ENCODE measurements around the gene AGPAT4. TPM values are rescaled to one million over a fixed set of nuclear protein-coding genes. Genes with fewer than 3 reads are reported as not detected.

The AGPAT4 gene
- total RNA-seq, 1 experiment from 2014 or later = 10.1 TPM

GRCh38 chr6:161161121-161161520 is 112.7 kb downstream of the AGPAT4 start:
- no peaks in the 10 kb centered on the region for H3K4me1 ChIP-seq (ENCODE audit: insufficient read depth, low read length, poor library complexity, severe bottlenecking)
- POLR2A ChIA-PET (ENCODE audit: low non-redundant PET) = no interaction called here
- no TSS peak for BruUV-seq (replicated peaks)
- no peaks in the 10 kb centered on the region for H3K9me3 ChIP-seq (ENCODE audit: low read depth, low read length, poor library complexity, severe bottlenecking)
- DNase-seq (ENCODE audit: low spot score) = no peak
- CTCF ChIA-PET = no interaction called here
- H3K36me3 ChIP-seq (ENCODE audit: insufficient read depth, low read length, poor library complexity, severe bottlenecking) = no peaks in the 10 kb centered on the region
- TF ChIP-seq EZH2 (IDR thresholded peaks at IDR 0.05; ENCODE audit: borderline replicate concordance, low read depth, low read length, poor library complexity, severe bottlenecking) (no peak), CTCF (conservative IDR thresholded peaks at IDR 0.05; ENCODE audit: low read depth, low read length) (no peak)
- no peaks in the 10 kb centered on the region for H3K27me3 ChIP-seq (replicated peaks; ENCODE audit: insufficient read depth, low read depth, low read length, poor library complexity)
- H3K4me3 ChIP-seq (ENCODE audit: low read depth, low read length, poor library complexity, severe bottlenecking) = no peak overlapping the region
- no peak overlapping the region for H3K27ac ChIP-seq (ENCODE audit: low read depth, low read length, poor library complexity, severe bottlenecking)
- intact Hi-C loops (cut with micrococcal nuclease; ENCODE audit: unreplicated experiment) = no loop called here

DNA sequence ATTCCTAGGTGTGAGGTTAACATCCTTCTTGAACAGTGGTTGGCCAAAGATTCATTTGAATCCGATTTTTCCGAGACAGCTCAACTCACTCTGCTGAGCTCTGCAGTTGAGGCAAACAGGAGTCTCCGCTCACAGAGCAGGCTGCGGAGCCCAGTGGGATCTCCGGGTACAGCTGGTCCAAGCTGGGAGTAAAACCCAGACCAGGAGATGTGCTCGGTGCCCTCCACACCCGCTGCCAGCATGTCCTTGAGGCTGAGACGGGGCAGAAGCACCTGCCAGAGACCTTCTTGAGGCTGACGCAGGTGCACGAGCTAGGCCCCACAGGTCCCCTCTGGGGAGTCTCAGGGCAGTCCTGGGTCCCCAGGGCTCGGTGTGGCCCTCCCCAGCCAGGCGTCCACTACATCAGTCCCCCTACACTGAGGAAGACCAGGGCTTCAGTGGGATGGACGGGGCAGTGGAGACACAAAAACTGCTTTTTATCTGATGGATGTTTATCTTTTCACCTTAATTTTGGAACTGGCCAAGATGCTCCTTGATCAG is 119.0 kb downstream of the AGPAT4 start:
- no peak overlapping the region for H3K4me3 ChIP-seq (ENCODE audit: low read depth, low read length, poor library complexity, severe bottlenecking)
- BruUV-seq (replicated peaks) = no TSS peak
- H3K9me3 ChIP-seq (ENCODE audit: low read depth, low read length, poor library complexity, severe bottlenecking) = no peaks in the 10 kb centered on the region
- no peaks in the 10 kb centered on the region for H3K36me3 ChIP-seq (ENCODE audit: insufficient read depth, low read length, poor library complexity, severe bottlenecking)
- TF ChIP-seq EZH2 (IDR thresholded peaks at IDR 0.05; ENCODE audit: borderline replicate concordance, low read depth, low read length, poor library complexity, severe bottlenecking) (no peak), CTCF (conservative IDR thresholded peaks at IDR 0.05; ENCODE audit: low read depth, low read length) (no peak)
- H3K27me3 ChIP-seq (replicated peaks; ENCODE audit: insufficient read depth, low read depth, low read length, poor library complexity) = no peaks in the 10 kb centered on the region
- CTCF ChIA-PET = no interaction called here
- intact Hi-C loops (cut with micrococcal nuclease; ENCODE audit: unreplicated experiment) = loop anchor here (5.0 kb wide), 1 partner anchor 217 kb away; no protein-coding TSS in a partner anchor
- no peaks in the 10 kb centered on the region for H3K4me1 ChIP-seq (ENCODE audit: insufficient read depth, low read length, poor library complexity, severe bottlenecking)
- DNase-seq (ENCODE audit: low spot score) = no peak
- no peak overlapping the region for H3K27ac ChIP-seq (ENCODE audit: low read depth, low read length, poor library complexity, severe bottlenecking)
- POLR2A ChIA-PET (ENCODE audit: low non-redundant PET) = no interaction called here

- intact Hi-C loops (cut with micrococcal nuclease; ENCODE audit: unreplicated experiment) = loop anchor here (5.0 kb wide), 1 partner anchor 219 kb away; no protein-coding TSS in a partner anchor
These were observed 120.1 kb downstream of the AGPAT4 start for GRCh38 chr6:161153725-161154124.

More at GRCh38 chr6:161153725-161154124, 120.1 kb downstream of the AGPAT4 start:
- Histone ChIP-seq H3K4me1 (ENCODE audit: insufficient read depth, low read length, poor library complexity, severe bottlenecking) (no peaks in the 10 kb centered on the region), H3K36me3 (ENCODE audit: insufficient read depth, low read length, poor library complexity, severe bottlenecking) (no peaks in the 10 kb centered on the region), H3K27ac (ENCODE audit: low read depth, low read length, poor library complexity, severe bottlenecking) (no peak overlapping the region), H3K4me3 (ENCODE audit: low read depth, low read length, poor library complexity, severe bottlenecking) (no peak overlapping the region), H3K27me3 (replicated peaks; ENCODE audit: insufficient read depth, low read depth, low read length, poor library complexity) (no peaks in the 10 kb centered on the region), H3K9me3 (ENCODE audit: low read depth, low read length, poor library complexity, severe bottlenecking) (no peaks in the 10 kb centered on the region)
- no TSS peak for BruUV-seq (replicated peaks)
- DNase-seq (ENCODE audit: low spot score) = no peak
- ChIA-PET POLR2A (ENCODE audit: low non-redundant PET) (no interaction called here), CTCF (interaction anchor here (0.5 kb wide), 1 partner anchor 219 kb away, joined by 3 read pairs; no protein-coding TSS in a partner anchor)
- TF ChIP-seq CTCF (conservative IDR thresholded peaks at IDR 0.05; ENCODE audit: low read depth, low read length) = no peak
- TF ChIP-seq EZH2 (IDR thresholded peaks at IDR 0.05; ENCODE audit: borderline replicate concordance, low read depth, low read length, poor library complexity, severe bottlenecking) = no peak

Data from A673 (cell line).